AG04449 (cell line): ENCODE results near the gene GLI1.

ENCODE experiments used
- CTCF ChIA-PET: fragments of 350-600 bp; formaldehyde crosslinking; extraction: SDS; loops from one replicate; lab custom pipeline; 2021; ENCODE audit warnings: antibody characterized with exemption; lab: Yijun Ruan, JAX
- POLR2A ChIA-PET: fragments of 400-600, 350-600 bp; formaldehyde crosslinking; extraction: SDS; loops from one replicate; lab custom pipeline; 2020; ENCODE audit warnings: antibody characterized with exemption, inconsistent platforms; lab: Yijun Ruan, JAX
- DNase-seq: peaks from one replicate; pipeline ENCODE4 v3.0.0-alpha.2; 2010; ENCODE audit warnings: low read depth, low spot score
- H3K4me3 ChIP-seq: 2 replicates; pipeline ENCODE4 v1.5.1; 2011; ENCODE audit warnings: low read depth, mild to moderate bottlenecking, control low read depth, low read length
- CTCF ChIP-seq: IDR thresholded peaks from one replicate; pipeline ENCODE4 v1.5.1; 2011; ENCODE audit warnings: mild to moderate bottlenecking, moderate library complexity, low read length, control low read depth, inconsistent platforms; ENCODE audit not compliant: insufficient read depth; ENCODE audit errors: missing control alignments

Gene GLI1

GRCh38 chr12:57476993-57477709 is 17.6 kb downstream of the GLI1 start:
- H3K4me3 ChIP-seq = no peak overlapping the region
- CTCF ChIA-PET = interaction anchor here (0.7 to 20.7 kb wide), 2 partner anchors 15 to 56 kb away, joined by 3 to 321 read pairs; partner anchors contain the start of gene GLI1
- no peak for TF ChIP-seq CTCF
- POLR2A ChIA-PET = no interaction called here
- no peak for DNase-seq

GRCh38 chr12:57477710-57478681 is 18.4 kb downstream of the GLI1 start:
- no peak for TF ChIP-seq CTCF
- no peak for DNase-seq
- POLR2A ChIA-PET = no interaction called here
- no peak overlapping the region for H3K4me3 ChIP-seq
- CTCF ChIA-PET = interaction anchor here (0.9 to 20.7 kb wide), 2 partner anchors 16 to 23 kb away, joined by 3 to 321 read pairs; partner anchors contain the start of genes GLI1 and INHBE

- TF ChIP-seq CTCF = no peak
- no peak for DNase-seq
- CTCF ChIA-PET = interaction anchor here (0.9 to 20.7 kb wide), 2 partner anchors 17 to 24 kb away, joined by 3 to 321 read pairs; partner anchors contain the start of genes GLI1 and INHBE
- POLR2A ChIA-PET = no interaction called here
- no peak overlapping the region for H3K4me3 ChIP-seq
These were observed 19.4 kb downstream of the GLI1 start for GRCh38 chr12:57479043-57479375.

GRCh38 chr12:57479376-57480115 is 20.0 kb downstream of the GLI1 start, which contains the start of gene ARHGAP9:
ARHGAP9 (minus strand) TSS chr12:57479866; CDS start chr12:57479406, 460 bp downstream.
- CTCF ChIA-PET = interaction anchor here (1.1 to 20.7 kb wide), 2 partner anchors 18 to 27 kb away, joined by 4 to 321 read pairs; partner anchors contain the start of gene GLI1
- H3K4me3 ChIP-seq = no peak within 1 kb of the TSS
- DNase-seq = no peak

GRCh38 chr12:57481671-57482070 is 22.1 kb downstream of the GLI1 start:
- no peak for TF ChIP-seq CTCF
- CTCF ChIA-PET = interaction anchor here (1.6 to 20.7 kb wide), 2 partner anchors 10 to 20 kb away, joined by 7 to 321 read pairs; partner anchors contain the start of gene GLI1
- no peak overlapping the region for H3K4me3 ChIP-seq
- DNase-seq = no peak
- POLR2A ChIA-PET = no interaction called here

More at GRCh38 chr12:57479376-57480115, 20.0 kb downstream of the GLI1 start, which contains the start of gene ARHGAP9:
- POLR2A ChIA-PET = no interaction called here
- TF ChIP-seq CTCF = no peak
